ENCODE results near the gene REEP6. TPM values are rescaled to one million over a fixed set of nuclear protein-coding genes. Genes with fewer than 3 reads are reported as not detected.
A peak's percentile ranks its signal among the peaks of the same experiment; 100 is the strongest.

The REEP6 gene
- total and polyA plus RNA-seq, 2 donors (not counting 3 experiments of a cell fraction or from before 2014, with no cell fraction given), result 1.3 to 1.5 TPM

GRCh38 chr19:1470055-1470304, 21.0 kb upstream of the REEP6 start:
- no peak for FAIRE-seq
- Histone ChIP-seq H3K27ac (ENCODE audit: insufficient read depth, low read depth, low read length) (no peak overlapping the region), H3K36me3 (ENCODE audit: control insufficient read depth in 2 of 2, extremely low read depth in 1 of 2, insufficient read depth in 2 of 2, low read length in 2 of 2) (no peaks in the 10 kb centered on the region), H4K20me1 (replicated peaks; ENCODE audit: control insufficient read depth, extremely low read depth, insufficient read depth, low read length) (no peaks in the 10 kb centered on the region), H3K27me3 (ENCODE audit: control insufficient read depth in 2 of 2, insufficient read depth in 2 of 2, low read length in 2 of 2) (peaks cover 44 to 82% of the 10 kb centered on the region in 2 experiments), H3K9me3 (replicated peaks; ENCODE audit: control insufficient read depth, insufficient read depth, low read length) (no peaks in the 10 kb centered on the region), H3K4me1 (ENCODE audit: control insufficient read depth, extremely low read depth, insufficient read depth, low read length) (peaks cover 5% of the 10 kb centered on the region), H3K79me2 (ENCODE audit: control insufficient read depth, insufficient read depth, low read length) (no peaks in the 10 kb centered on the region), H3K9me1 (replicated peaks; ENCODE audit: control insufficient read depth, extremely low read depth, insufficient read depth, low read length) (no peaks in the 10 kb centered on the region), H2AFZ (ENCODE audit: low read depth, low read length) (no peak overlapping the region), H3K9ac (replicated peaks; ENCODE audit: extremely low read depth, insufficient read depth, low read length) (no peak overlapping the region), H3K4me3 (replicated peaks in 1 of 3; ENCODE audit: insufficient read depth in 1 of 3, low read depth in 1 of 3, low read length in 3 of 3) (no peak overlapping the region), H3K4me2 (ENCODE audit: insufficient read depth, low read length) (no peak overlapping the region)
- DNase-seq (ENCODE audit: low read depth, low spot score), result no peak
- dilution Hi-C loops (cut with MboI; ENCODE audit: extremely low pct_ligation_motif_present, low sequenced_read_pairs), result no loop called here
- intact Hi-C loops (cut with micrococcal nuclease), result loop anchor here (2.0 kb wide), 1 partner anchor 21 kb away; the partner anchor contains the start of genes PCSK4 and REEP6
- POLR2A ChIA-PET, result no interaction called here
- TF ChIP-seq MAX (IDR thresholded peaks at IDR 0.05; ENCODE audit: insufficient read depth, insufficient read length) (no peak), EZH2 (IDR thresholded peaks at IDR 0.05; ENCODE audit: borderline replicate concordance, low read depth, low read length, severe bottlenecking) (peak; percentile 91)
- no TSS peak for BruUV-seq (replicated peaks)
- CTCF ChIA-PET, result no interaction called here

- H3K4me1 ChIP-seq (ENCODE audit: control insufficient read depth, extremely low read depth, insufficient read depth, low read length), result peaks cover 5% of the 10 kb centered on the region
Measured at GRCh38 chr19:1470305-1471009, 20.5 kb upstream of the REEP6 start.

More at GRCh38 chr19:1470305-1471009, 20.5 kb upstream of the REEP6 start:
- Histone ChIP-seq H3K9me1 (replicated peaks; ENCODE audit: control insufficient read depth, extremely low read depth, insufficient read depth, low read length) (no peaks in the 10 kb centered on the region), H3K36me3 (ENCODE audit: control insufficient read depth in 2 of 2, extremely low read depth in 1 of 2, insufficient read depth in 2 of 2, low read length in 2 of 2) (no peaks in the 10 kb centered on the region), H3K9me3 (replicated peaks; ENCODE audit: control insufficient read depth, insufficient read depth, low read length) (no peaks in the 10 kb centered on the region), H3K27me3 (ENCODE audit: control insufficient read depth in 2 of 2, insufficient read depth in 2 of 2, low read length in 2 of 2) (peaks cover 42 to 77% of the 10 kb centered on the region in 2 experiments), H4K20me1 (replicated peaks; ENCODE audit: control insufficient read depth, extremely low read depth, insufficient read depth, low read length) (no peaks in the 10 kb centered on the region), H3K4me2 (ENCODE audit: insufficient read depth, low read length) (no peak overlapping the region), H3K27ac (ENCODE audit: insufficient read depth, low read depth, low read length) (no peak overlapping the region), H3K9ac (replicated peaks; ENCODE audit: extremely low read depth, insufficient read depth, low read length) (no peak overlapping the region), H3K79me2 (ENCODE audit: control insufficient read depth, insufficient read depth, low read length) (no peaks in the 10 kb centered on the region), H3K4me3 (replicated peaks in 1 of 3; ENCODE audit: insufficient read depth in 1 of 3, low read depth in 1 of 3, low read length in 3 of 3) (no peak overlapping the region), H2AFZ (ENCODE audit: low read depth, low read length) (no peak overlapping the region)
- ChIA-PET POLR2A (no interaction called here), CTCF (no interaction called here)
- no TSS peak for BruUV-seq (replicated peaks)
- intact Hi-C loops (cut with micrococcal nuclease), result loop anchor here (2.0 kb wide), 1 partner anchor 20 kb away; the partner anchor contains the start of genes PCSK4 and REEP6
- FAIRE-seq (no peak), DNase-seq (ENCODE audit: low read depth, low spot score) (no peak)
- TF ChIP-seq EZH2 (IDR thresholded peaks at IDR 0.05; ENCODE audit: borderline replicate concordance, low read depth, low read length, severe bottlenecking), result peak; percentile 94
- no peak for TF ChIP-seq GATA2 (IDR thresholded peaks at IDR 0.05; ENCODE audit: insufficient read depth, insufficient read length, low read depth, low read length)
- dilution Hi-C loops (cut with MboI; ENCODE audit: extremely low pct_ligation_motif_present, low sequenced_read_pairs), result no loop called here
